Uterus (tissue), 4 donors: Measurements from ENCODE around the gene ZGLP1. TPM values are rescaled to one million over a fixed set of nuclear protein-coding genes. Genes with fewer than 3 reads are reported as not detected.
"Not testable (repeated sequence)": the region's sequence is repeated elsewhere in the genome, so short reads cannot be mapped to it uniquely, and the experiment has no call there.

Experiments
- DNase-seq, 2 donors: peaks; one replicate each; pipeline ENCODE4 v3.0.0-alpha.2; 2019 to 2020
- H3K27ac ChIP-seq, 2 donors: fragments of 200-600 bp; sonication (generic); 1 replicate in 1 of 2; 2 replicates in 1 of 2; pipeline ENCODE4 v1.5.1; 2016 to 2018
- H3K27me3 ChIP-seq, 2 donors: fragments of 200-600 bp; sonication (generic); one replicate each; pipeline ENCODE4 v1.5.1; 2018 to 2019; ENCODE audit warnings: control low read depth in 1 of 2
- H3K36me3 ChIP-seq, 2 donors: fragments of 200-600 bp; sonication (generic); one replicate each; pipeline ENCODE4 v1.5.1; 2019; ENCODE audit warnings: control low read depth in 1 of 2
- H3K4me1 ChIP-seq, 2 donors: fragments of 200-600 bp; sonication (generic); one replicate each; pipeline ENCODE4 v1.5.1; 2018 to 2019; ENCODE audit warnings: control low read depth in 1 of 2
- H3K4me3 ChIP-seq, 2 donors: fragments of 200-600 bp; sonication (generic); 1 replicate in 1 of 2; 2 replicates in 1 of 2; pipeline ENCODE4 v1.5.1; 2018 to 2019; ENCODE audit warnings: mild to moderate bottlenecking in 1 of 2
- H3K9me3 ChIP-seq, 2 donors: fragments of 200-600 bp; sonication (generic); one replicate each; pipeline ENCODE4 v1.5.1; 2019; ENCODE audit warnings: control low read depth in 1 of 2
- POLR2A ChIP-seq, 2 donors: fragments of 450-650 bp; IDR thresholded peaks; one replicate each; pipeline ENCODE4 v1.6.1; 2016; ENCODE audit warnings: antibody characterized with exemption in 2 of 2, mild to moderate bottlenecking in 1 of 2, moderate library complexity in 1 of 2
- intact Hi-C: fragments of 100-400 bp; cut with DNase I; formaldehyde crosslinking; loops from one replicate; pipeline ENCODE4 v1.15.1; 2023; ENCODE audit warnings: low total_unique reads
- total RNA-seq, 4 donors: library from RNA; depleted of rRNA in 3 of 4; stranded (reverse); fragments of >200 nt in 3 of 4; gene quantifications; one replicate each; pipeline versions ENCODE4 v1.1.0 to v1.2.4, GENCODE V29; 2014 to 2023
- TF ChIP-seq, protein P1 (sequence below), 4 experiments: fragments of 200-600 bp in 2 of 4; fragments of 450-650 bp in 2 of 4; sonication (generic) in 2 of 4; IDR thresholded peaks; one replicate each; pipeline ENCODE4 v1.5.1; 2016 to 2019; ENCODE audit warnings: antibody characterized with exemption in 4 of 4, mild to moderate bottlenecking in 2 of 4, moderate library complexity in 1 of 4
- donor health status: DM: yes; HTN: yes; CAD: no.

Gene ZGLP1
- total RNA-seq, 4 donors from 2014 or later, result 1.0 to 2.5 TPM; not detected in 2

DNA sequence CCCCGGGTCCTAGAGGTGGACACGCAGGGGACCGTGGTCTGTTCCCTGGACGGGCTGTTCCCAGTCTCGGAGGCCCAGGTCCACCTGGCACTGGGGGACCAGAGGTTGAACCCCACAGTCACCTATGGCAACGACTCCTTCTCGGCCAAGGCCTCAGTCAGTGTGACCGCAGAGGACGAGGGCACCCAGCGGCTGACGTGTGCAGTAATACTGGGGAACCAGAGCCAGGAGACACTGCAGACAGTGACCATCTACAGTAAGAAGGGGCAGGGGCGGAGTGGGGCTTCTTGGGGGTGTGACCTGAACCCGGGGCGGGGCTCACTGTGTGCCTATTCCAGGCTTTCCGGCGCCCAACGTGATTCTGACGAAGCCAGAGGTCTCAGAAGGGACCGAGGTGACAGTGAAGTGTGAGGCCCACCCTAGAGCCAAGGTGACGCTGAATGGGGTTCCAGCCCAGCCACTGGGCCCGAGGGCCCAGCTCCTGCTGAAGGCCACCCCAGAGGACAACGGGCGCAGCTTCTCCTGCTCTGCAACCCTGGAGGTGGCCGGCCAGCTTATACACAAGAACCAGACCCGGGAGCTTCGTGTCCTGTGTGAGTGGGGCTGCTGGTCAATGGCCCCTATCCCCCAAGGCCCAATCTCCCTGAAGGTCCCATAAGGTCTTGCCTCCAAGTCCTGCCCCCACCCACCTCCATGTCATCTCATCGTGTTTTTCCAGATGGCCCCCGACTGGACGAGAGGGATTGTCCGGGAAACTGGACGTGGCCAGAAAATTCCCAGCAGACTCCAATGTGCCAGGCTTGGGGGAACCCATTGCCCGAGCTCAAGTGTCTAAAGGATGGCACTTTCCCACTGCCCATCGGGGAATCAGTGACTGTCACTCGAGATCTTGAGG lies 25.3 kb downstream of the ZGLP1 start:
- Histone ChIP-seq H3K36me3 (no peaks in the 10 kb centered on the region), H3K4me1 (peaks cover 0 to 4% of the 10 kb centered on the region in 2 donors), H3K27ac (no peak overlapping the region), H3K27me3 (peaks cover 13 to 19% of the 10 kb centered on the region in 2 donors), H3K9me3 (no peaks in the 10 kb centered on the region), H3K4me3 (no peak overlapping the region)
- intact Hi-C loops, result no loop called here
- no peak for DNase-seq
- TF ChIP-seq POLR2A (IDR thresholded peaks at IDR 0.05), result no peak
- TF ChIP-seq, protein P1, sequence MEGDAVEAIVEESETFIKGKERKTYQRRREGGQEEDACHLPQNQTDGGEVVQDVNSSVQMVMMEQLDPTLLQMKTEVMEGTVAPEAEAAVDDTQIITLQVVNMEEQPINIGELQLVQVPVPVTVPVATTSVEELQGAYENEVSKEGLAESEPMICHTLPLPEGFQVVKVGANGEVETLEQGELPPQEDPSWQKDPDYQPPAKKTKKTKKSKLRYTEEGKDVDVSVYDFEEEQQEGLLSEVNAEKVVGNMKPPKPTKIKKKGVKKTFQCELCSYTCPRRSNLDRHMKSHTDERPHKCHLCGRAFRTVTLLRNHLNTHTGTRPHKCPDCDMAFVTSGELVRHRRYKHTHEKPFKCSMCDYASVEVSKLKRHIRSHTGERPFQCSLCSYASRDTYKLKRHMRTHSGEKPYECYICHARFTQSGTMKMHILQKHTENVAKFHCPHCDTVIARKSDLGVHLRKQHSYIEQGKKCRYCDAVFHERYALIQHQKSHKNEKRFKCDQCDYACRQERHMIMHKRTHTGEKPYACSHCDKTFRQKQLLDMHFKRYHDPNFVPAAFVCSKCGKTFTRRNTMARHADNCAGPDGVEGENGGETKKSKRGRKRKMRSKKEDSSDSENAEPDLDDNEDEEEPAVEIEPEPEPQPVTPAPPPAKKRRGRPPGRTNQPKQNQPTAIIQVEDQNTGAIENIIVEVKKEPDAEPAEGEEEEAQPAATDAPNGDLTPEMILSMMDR (IDR thresholded peaks at IDR 0.05), result no peak

DNA sequence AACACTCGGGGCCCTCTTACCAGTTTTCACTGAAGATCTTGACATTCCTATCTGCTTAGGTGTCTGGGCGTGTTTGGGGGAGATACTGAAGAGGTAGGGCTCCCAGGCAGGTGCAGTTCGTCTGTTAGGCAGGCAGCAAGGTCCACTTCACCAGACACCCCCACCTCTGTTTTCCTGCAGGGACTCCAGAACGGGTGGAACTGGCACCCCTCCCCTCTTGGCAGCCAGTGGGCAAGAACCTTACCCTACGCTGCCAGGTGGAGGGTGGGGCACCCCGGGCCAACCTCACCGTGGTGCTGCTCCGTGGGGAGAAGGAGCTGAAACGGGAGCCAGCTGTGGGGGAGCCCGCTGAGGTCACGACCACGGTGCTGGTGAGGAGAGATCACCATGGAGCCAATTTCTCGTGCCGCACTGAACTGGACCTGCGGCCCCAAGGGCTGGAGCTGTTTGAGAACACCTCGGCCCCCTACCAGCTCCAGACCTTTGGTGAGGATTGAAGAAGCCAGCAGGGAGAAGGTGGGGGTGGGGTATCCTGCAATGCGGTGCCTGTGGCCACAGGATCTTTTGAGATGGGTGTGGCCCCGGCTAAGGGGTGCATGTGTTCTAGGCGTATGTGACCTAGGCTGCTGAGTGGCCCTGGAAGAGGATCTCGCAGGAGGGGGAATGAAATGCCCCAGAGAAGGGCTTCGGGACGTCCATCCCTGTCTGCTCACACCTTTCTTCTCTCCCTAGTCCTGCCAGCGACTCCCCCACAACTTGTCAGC lies 26.1 kb downstream of the ZGLP1 start:
- Histone ChIP-seq H3K27ac (no peak overlapping the region), H3K36me3 (no peaks in the 10 kb centered on the region), H3K27me3 (peaks cover 4 to 11% of the 10 kb centered on the region in 2 donors), H3K4me1 (no peaks in the 10 kb centered on the region), H3K4me3 (no peak overlapping the region), H3K9me3 (no peaks in the 10 kb centered on the region)
- no peak for DNase-seq
- no peak for TF ChIP-seq POLR2A (IDR thresholded peaks at IDR 0.05)
- TF ChIP-seq, protein P1 (IDR thresholded peaks at IDR 0.05), result no peak
- intact Hi-C loops, result no loop called here

DNA sequence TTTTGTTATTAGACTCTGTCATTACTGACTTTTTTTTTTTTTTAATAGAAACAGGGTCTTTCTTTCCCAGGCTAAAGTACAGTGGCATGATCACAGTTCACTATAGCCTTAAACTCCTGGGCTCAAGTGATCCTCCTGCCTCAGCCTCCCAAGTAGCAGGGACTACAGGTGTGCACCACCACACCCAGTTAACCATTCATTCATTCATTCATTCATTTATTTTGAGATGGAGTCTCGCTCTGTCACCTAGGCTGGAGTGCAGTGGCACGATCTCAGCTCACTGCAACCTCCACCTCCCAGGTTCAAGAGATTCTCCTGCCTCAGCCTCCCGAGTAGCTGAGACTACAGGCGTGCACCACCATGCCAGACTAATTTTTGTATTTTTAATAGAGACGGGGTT lies 27.6 kb downstream of the ZGLP1 start:
- intact Hi-C loops, H3K36me3 ChIP-seq: not testable (repeated sequence)

DNA sequence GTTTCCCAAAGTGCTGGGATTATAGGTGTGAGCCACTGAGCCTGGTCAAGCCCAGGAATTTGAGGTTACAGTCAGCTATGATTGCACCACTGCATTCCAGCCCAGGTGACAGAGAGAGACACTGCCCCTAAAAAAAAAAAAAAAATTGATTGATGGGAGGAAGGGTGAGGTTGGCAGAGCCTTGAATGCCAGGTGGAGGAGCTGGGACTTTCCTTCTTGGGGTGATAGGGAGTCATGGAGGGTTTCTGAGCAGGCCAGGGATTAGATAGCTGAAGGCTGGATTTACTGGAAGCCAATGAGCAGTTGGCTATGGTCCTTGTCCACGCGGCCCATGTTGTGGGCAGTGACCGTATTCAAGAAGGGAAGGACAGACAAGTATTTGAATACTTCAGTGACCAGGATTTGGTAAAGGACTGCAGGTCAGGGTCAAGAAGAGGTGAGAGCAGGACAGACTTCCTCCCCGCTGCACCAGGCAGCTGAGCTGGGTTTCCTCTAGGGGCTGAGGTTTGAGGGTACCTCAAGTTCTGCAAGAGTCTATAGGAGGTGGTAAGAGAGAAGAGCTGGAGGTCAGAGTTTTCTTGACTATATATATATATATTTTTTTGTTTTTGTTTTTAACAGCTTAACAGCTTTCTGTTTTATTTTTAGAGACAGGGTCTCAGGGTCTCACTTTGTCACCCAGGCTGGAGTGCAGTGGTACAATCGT lies 29.7 kb downstream of the ZGLP1 start:
- H3K27ac ChIP-seq, result no peak overlapping the region
- TF ChIP-seq, protein P1 (IDR thresholded peaks at IDR 0.05), result no peak
- TF ChIP-seq POLR2A (IDR thresholded peaks at IDR 0.05), result no peak
- no peaks in the 10 kb centered on the region for H3K9me3 ChIP-seq
- intact Hi-C loops, result no loop called here
- no peaks in the 10 kb centered on the region for H3K27me3 ChIP-seq
- H3K4me3 ChIP-seq, result no peak overlapping the region
- DNase-seq, result no peak
- no peaks in the 10 kb centered on the region for H3K36me3 ChIP-seq
- no peaks in the 10 kb centered on the region for H3K4me1 ChIP-seq

More for the DNA sequence above, 27.6 kb downstream of the ZGLP1 start:
- not testable (repeated sequence) for H3K27me3 ChIP-seq, H3K4me1 ChIP-seq, H3K4me3 ChIP-seq, DNase-seq, H3K27ac ChIP-seq, H3K9me3 ChIP-seq

DNA sequence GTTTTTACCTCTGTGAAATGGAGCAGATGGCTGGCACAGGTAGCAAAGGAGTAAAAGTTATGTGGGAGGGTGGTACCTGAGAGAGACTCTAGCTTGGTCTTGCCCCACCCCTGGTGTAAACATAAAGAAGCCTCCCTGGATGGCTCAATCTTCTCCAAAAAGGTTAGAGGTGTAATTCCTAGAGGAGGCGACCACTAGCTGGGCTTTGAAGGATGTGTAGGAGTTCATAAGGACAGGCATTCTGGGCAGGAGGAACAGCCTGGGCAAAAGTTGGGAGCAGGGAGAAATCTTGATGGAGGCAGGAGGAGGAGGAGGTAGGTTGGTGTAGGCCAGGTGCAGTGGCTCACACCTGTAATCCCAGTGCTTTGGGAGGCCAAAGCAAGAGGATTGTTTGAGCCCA lies 30.7 kb downstream of the ZGLP1 start:
- DNase-seq, result no peak
- intact Hi-C loops, result no loop called here
- no peak for TF ChIP-seq POLR2A (IDR thresholded peaks at IDR 0.05)
- TF ChIP-seq, protein P1 (IDR thresholded peaks at IDR 0.05), result no peak
- Histone ChIP-seq H3K9me3 (no peaks in the 10 kb centered on the region), H3K4me1 (no peaks in the 10 kb centered on the region), H3K4me3 (no peak overlapping the region), H3K36me3 (no peaks in the 10 kb centered on the region), H3K27me3 (no peaks in the 10 kb centered on the region), H3K27ac (no peak overlapping the region)
